GM12801 (cell line): ENCODE data around the gene RCAN2.

Experiments used
- CTCF ChIP-seq: IDR thresholded peaks from one replicate; pipeline ENCODE4 v1.5.1; 2011; ENCODE audit warnings: control low read depth; ENCODE audit not compliant: insufficient read length; ENCODE audit errors: extremely low read depth

The RCAN2 gene

GRCh38 chr6:46284475-46284874 is 206.8 kb downstream of the RCAN2 start:
- no peak for TF ChIP-seq CTCF

GRCh38 chr6:46281110-46281509 is 210.1 kb downstream of the RCAN2 start:
- TF ChIP-seq CTCF, result no peak

DNA sequence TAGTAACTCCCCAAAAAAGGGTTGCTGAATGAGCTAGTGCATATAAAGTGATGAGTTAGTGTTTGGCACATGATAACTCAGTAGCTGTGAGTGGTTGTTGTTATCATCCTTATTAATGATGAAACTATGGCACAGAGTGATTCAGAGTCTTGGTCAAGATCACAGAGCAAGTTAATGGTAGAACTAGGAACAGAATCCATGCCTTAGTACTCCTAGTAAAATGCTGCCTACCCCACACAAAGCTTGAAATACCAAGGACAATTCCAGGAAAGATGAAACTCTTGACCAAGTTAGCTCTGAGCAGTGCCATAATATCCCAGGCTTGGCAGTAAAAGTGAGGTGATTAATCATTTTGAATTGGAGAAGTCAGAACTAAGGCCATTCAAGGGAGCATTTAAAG is 211.4 kb downstream of the RCAN2 start:
- no peak for TF ChIP-seq CTCF

DNA sequence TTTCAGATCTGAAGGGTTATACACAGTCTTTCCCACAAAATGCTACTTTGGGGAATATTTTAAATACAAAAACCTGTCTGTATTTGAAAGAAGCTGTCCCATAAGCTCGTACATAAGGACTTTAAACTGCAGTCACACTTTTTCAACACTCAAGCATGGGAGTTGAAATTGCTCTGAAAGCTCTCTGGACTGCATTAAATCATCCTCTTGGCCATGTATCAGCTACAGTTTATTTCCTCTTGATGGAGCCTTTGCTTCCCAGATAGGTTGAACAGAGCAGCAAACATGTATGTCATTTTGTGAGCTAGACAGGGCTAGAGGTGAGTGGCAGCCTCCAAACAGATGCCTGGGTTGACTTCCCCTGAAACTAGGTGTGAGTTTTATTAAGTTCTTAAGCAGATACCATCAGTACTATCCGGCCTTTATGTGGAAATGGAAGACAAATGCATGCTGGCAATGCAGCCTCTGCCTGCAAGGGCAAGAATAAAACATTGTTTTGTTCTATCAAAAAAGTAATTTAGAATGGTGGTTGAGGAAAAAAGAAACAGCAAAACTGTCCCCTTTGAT is 214.6 kb downstream of the RCAN2 start:
- no peak for TF ChIP-seq CTCF

- TF ChIP-seq CTCF, result no peak
These were observed 216.7 kb downstream of the RCAN2 start for GRCh38 chr6:46274502-46274901.

DNA sequence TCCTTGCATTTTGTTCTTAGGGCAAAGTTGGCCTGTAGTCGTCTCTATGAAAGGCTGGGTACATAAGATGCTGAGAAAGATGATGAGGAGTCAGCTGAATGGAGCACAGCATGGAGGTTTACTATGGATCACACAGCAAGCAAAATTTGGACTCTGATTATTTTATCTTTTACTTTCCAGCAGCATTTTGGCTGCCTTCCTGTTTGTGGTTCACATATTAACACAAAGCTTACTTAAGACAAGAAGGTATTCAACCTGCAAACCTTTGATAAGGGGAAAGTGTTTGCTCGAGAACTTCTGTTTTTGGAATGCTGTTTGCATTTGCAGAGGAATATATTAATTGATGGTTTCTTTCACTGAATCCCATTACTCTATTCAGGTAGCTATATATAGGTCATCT is 217.3 kb downstream of the RCAN2 start:
- no peak for TF ChIP-seq CTCF

DNA sequence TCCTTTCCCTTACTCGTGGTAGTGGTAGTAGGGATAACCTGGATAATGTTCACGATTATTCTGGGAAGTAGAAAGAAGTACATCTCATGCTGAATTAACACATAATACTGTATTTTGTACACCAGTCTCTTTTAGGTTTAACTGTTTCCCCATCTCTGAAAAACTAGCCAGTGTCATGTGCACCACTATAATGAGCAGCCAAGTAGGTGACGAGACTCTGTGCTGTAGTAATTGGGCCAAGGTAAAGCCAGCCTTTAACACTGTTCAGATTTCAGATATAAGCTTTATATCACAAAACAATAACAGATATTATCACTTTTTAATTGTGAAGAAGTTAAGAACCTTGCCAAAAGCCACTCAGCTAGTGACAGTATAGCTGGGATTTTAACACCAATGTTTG is 219.5 kb downstream of the RCAN2 start:
- no peak for TF ChIP-seq CTCF

DNA sequence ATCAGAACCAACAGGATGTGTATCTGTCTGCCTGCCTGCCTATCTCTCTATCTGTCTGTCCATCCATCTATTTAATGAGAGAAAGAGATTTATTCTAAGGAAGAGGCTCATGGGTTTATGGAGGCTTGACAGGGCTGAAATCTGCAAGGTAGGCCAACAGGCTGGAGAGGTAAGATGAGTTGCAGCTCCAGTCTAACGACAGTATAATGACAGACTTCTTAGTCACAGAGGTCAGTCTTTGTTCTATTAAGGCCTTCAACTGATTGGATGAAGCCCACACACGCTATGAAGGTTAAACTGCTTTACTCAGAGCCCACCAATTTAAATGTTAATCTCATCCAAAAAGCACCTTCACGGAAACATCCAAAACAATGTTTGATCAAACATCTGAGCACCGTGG is 220.1 kb downstream of the RCAN2 start:
- no peak for TF ChIP-seq CTCF
